HG03558 (cell line): ENCODE data around the gene MRPL14.

ENCODE experiments used
- ATAC-seq: cut with Tn5 transposase; IDR thresholded peaks from one replicate; pipeline ENCODE4 v1.9.1; 2021; ENCODE audit warnings: moderate number of reproducible peaks; ENCODE audit not compliant: unreplicated experiment; ENCODE audit errors: extremely low read depth

The MRPL14 gene

GRCh38 chr6:44127186-44128019 lies at the start of gene MRPL14, which contains the start of gene TMEM63B:
Gene MRPL14, minus strand, starts transcription at chr6:44127452. Its CDS starts 10,841 bp downstream, at chr6:44116611.
Gene TMEM63B, plus strand, starts transcription at chr6:44127554. Its CDS starts 7,031 bp downstream, at chr6:44134585.
- ATAC-seq, result no peak

- ATAC-seq, result no peak
Measured at GRCh38 chr6:44176130-44176761, 49.0 kb upstream of the MRPL14 start.

- no peak for ATAC-seq
Measured at GRCh38 chr6:44172731-44173500, 45.7 kb upstream of the MRPL14 start.

- no peak for ATAC-seq
Measured at GRCh38 chr6:44171899-44172546, 44.8 kb upstream of the MRPL14 start.

GRCh38 chr6:44169886-44170570 lies 42.8 kb upstream of the MRPL14 start:
- ATAC-seq, result no peak

GRCh38 chr6:44169154-44169553 lies 41.9 kb upstream of the MRPL14 start:
- ATAC-seq, result no peak

- ATAC-seq, result no peak
Measured at GRCh38 chr6:44167567-44167966, 40.3 kb upstream of the MRPL14 start.

GRCh38 chr6:44166591-44167184 lies 39.4 kb upstream of the MRPL14 start:
- no peak for ATAC-seq

GRCh38 chr6:44166116-44166515 lies 38.9 kb upstream of the MRPL14 start:
- no peak for ATAC-seq

- ATAC-seq, result no peak
Measured at GRCh38 chr6:44162876-44163625, 35.8 kb upstream of the MRPL14 start.

- no peak for ATAC-seq
Measured at GRCh38 chr6:44161997-44162338, 34.7 kb upstream of the MRPL14 start.

GRCh38 chr6:44158770-44159228 lies 31.5 kb upstream of the MRPL14 start, which contains the start of gene CAPN11:
Gene CAPN11, plus strand, starts transcription at chr6:44158820. Its CDS starts 29 bp downstream, at chr6:44158849.
- ATAC-seq, result no peak

- no peak for ATAC-seq
Measured at GRCh38 chr6:44157152-44157521, 29.9 kb upstream of the MRPL14 start.

GRCh38 chr6:44156494-44157151 lies 29.4 kb upstream of the MRPL14 start:
- ATAC-seq, result no peak

GRCh38 chr6:44154067-44154466 lies 26.8 kb upstream of the MRPL14 start:
- no peak for ATAC-seq

GRCh38 chr6:44152533-44152932 lies 25.3 kb upstream of the MRPL14 start:
- no peak for ATAC-seq

- no peak for ATAC-seq
Measured at GRCh38 chr6:44152109-44152461, 24.8 kb upstream of the MRPL14 start.
